MM.1S (cell line): ENCODE measurements around the gene ADAM11.

Source experiments
- DNase-seq: peaks from one replicate; pipeline ENCODE4 v3.0.0-alpha.2; 2015
- H2AFZ ChIP-seq: fragments of 300-600 bp; sonication (generic); 2 replicates; pipeline ENCODE4 v1.6.0; 2016; ENCODE audit warnings: antibody characterized with exemption, low read length
- H3F3A ChIP-seq: fragments of 300-600 bp; sonication (generic); 2 replicates; pipeline ENCODE4 v1.6.1; 2016; ENCODE audit warnings: mild to moderate bottlenecking, antibody characterized with exemption, low read length, moderate library complexity, mixed read lengths; ENCODE audit not compliant: insufficient read depth
- H3K27ac ChIP-seq: fragments of 300-600 bp; sonication (generic); 2 replicates; pipeline ENCODE4 v1.5.1; 2016; ENCODE audit warnings: mild to moderate bottlenecking, low read length
- H3K27me3 ChIP-seq: fragments of 300-600 bp; sonication (generic); replicated peaks from 2 replicates; pipeline ENCODE4 v1.6.0; 2016; ENCODE audit warnings: low read length; ENCODE audit not compliant: insufficient read depth
- H3K36me3 ChIP-seq: fragments of 300-600 bp; sonication (generic); replicated peaks from 2 replicates; pipeline ENCODE4 v1.6.1; 2016; ENCODE audit warnings: mild to moderate bottlenecking, low read length, mixed read lengths; ENCODE audit not compliant: insufficient read depth
- H3K4me1 ChIP-seq: fragments of 300-600 bp; sonication (generic); 2 replicates; pipeline ENCODE4 v1.6.1; 2016; ENCODE audit warnings: low read length, mixed read lengths
- H3K4me2 ChIP-seq: fragments of 300-600 bp; sonication (generic); 2 replicates; pipeline ENCODE4 v1.6.0; 2016; ENCODE audit warnings: low read depth, low read length
- H3K4me3 ChIP-seq: fragments of 300-600 bp; sonication (generic); 2 replicates; pipeline ENCODE4 v1.5.1; 2016; ENCODE audit warnings: low read length, mixed read lengths
- H3K79me2 ChIP-seq: fragments of 300-600 bp; sonication (generic); 2 replicates; pipeline ENCODE4 v1.6.1; 2016; ENCODE audit warnings: mixed run types, low read length, mixed read lengths
- H3K9ac ChIP-seq: fragments of 300-600 bp; sonication (generic); 2 replicates; pipeline ENCODE4 v1.6.1; 2016; ENCODE audit warnings: low read length, mixed read lengths
- H3K9me2 ChIP-seq: fragments of 300-600 bp; sonication (generic); replicated peaks from 2 replicates; pipeline ENCODE4 v1.6.1; 2016; ENCODE audit warnings: mild to moderate bottlenecking, low read length, mixed read lengths; ENCODE audit not compliant: insufficient read depth
- H3K9me3 ChIP-seq: fragments of 300-600 bp; sonication (generic); replicated peaks from 2 replicates; pipeline ENCODE4 v1.6.1; 2016; ENCODE audit warnings: mild to moderate bottlenecking, low read length, mixed read lengths; ENCODE audit not compliant: insufficient read depth
- H4K20me1 ChIP-seq: fragments of 300-600 bp; sonication (generic); 2 replicates; pipeline ENCODE4 v1.6.1; 2016; ENCODE audit warnings: mild to moderate bottlenecking, low read length, moderate library complexity, mixed read lengths; ENCODE audit not compliant: insufficient read depth
- EZH2 ChIP-seq: fragments of 300-600 bp; sonication (generic); optimal IDR thresholded peaks from 2 replicates; pipeline ENCODE3; 2017; ENCODE audit warnings: low read depth, mild to moderate bottlenecking, antibody characterized with exemption, low read length, mixed read lengths
- EZH2phosphoT487 ChIP-seq: fragments of 300-600 bp; sonication (generic); IDR thresholded peaks from 2 replicates; pipeline ENCODE4 v1.6.1; 2018; ENCODE audit warnings: antibody characterized with exemption, low read length
- TF ChIP-seq, protein P1 (sequence below): fragments of 300-600 bp; sonication (generic); IDR thresholded peaks from 2 replicates; pipeline ENCODE4 v1.5.1; 2016; ENCODE audit warnings: antibody characterized with exemption, low read length, mixed read lengths

ADAM11 gene

DNA sequence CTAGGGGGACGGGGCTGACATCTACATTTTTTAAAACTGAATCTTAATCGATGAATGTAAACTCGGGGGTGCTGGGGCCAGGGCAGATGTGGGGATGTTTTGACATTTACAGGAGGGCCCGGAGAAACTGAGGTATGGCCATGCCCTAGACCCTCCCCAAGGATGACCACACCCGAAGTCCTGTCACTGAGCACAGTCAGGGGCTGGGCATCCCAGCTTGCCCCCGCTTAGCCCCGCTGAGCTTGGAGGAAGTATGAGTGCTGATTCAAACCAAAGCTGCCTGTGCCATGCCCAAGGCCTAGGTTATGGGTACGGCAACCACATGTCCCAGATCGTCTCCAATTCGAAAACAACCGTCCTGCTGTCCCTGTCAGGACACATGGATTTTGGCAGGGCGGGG is 21.4 kb downstream of the ADAM11 start:
- Histone ChIP-seq H3K4me1 (peaks cover 6% of the 10 kb centered on the region; the same call in 1 of the 2 replicates), H3F3A (peaks cover 2% of the 10 kb centered on the region), H4K20me1 (no peaks in the 10 kb centered on the region), H3K9ac (no peak overlapping the region), H3K27ac (no peak overlapping the region), H3K9me2 (no peaks in the 10 kb centered on the region), H3K79me2 (no peaks in the 10 kb centered on the region), H3K4me3 (no peak overlapping the region), H3K36me3 (no peaks in the 10 kb centered on the region), H3K9me3 (no peaks in the 10 kb centered on the region), H2AFZ (peak overlapping the region; percentile 98; the same call in 1 of the 2 replicates), H3K27me3 (no peaks in the 10 kb centered on the region), H3K4me2 (no peak overlapping the region)
- no peak for DNase-seq
- no peak for TF ChIP-seq EZH2phosphoT487
- no peak for TF ChIP-seq EZH2
- TF ChIP-seq, protein P1, sequence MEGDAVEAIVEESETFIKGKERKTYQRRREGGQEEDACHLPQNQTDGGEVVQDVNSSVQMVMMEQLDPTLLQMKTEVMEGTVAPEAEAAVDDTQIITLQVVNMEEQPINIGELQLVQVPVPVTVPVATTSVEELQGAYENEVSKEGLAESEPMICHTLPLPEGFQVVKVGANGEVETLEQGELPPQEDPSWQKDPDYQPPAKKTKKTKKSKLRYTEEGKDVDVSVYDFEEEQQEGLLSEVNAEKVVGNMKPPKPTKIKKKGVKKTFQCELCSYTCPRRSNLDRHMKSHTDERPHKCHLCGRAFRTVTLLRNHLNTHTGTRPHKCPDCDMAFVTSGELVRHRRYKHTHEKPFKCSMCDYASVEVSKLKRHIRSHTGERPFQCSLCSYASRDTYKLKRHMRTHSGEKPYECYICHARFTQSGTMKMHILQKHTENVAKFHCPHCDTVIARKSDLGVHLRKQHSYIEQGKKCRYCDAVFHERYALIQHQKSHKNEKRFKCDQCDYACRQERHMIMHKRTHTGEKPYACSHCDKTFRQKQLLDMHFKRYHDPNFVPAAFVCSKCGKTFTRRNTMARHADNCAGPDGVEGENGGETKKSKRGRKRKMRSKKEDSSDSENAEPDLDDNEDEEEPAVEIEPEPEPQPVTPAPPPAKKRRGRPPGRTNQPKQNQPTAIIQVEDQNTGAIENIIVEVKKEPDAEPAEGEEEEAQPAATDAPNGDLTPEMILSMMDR, result no peak

GRCh38 chr17:44780845-44781480 is 22.2 kb downstream of the ADAM11 start:
- H3K4me2 ChIP-seq, result no peak overlapping the region
- no peaks in the 10 kb centered on the region; the same call in 1 of the 2 replicates for H3K27me3 ChIP-seq
- TF ChIP-seq EZH2phosphoT487, result no peak
- TF ChIP-seq, protein P1, result no peak
- no peak for TF ChIP-seq EZH2
- no peaks in the 10 kb centered on the region for H3K9me2 ChIP-seq
- H4K20me1 ChIP-seq, result no peaks in the 10 kb centered on the region
- H3K9ac ChIP-seq, result no peak overlapping the region
- peaks cover 6% of the 10 kb centered on the region; the same call in 1 of the 2 replicates for H3K4me1 ChIP-seq
- H3K9me3 ChIP-seq, result no peaks in the 10 kb centered on the region
- no peaks in the 10 kb centered on the region; the same call in 1 of the 2 replicates for H3F3A ChIP-seq
- no peak overlapping the region for H3K27ac ChIP-seq
- DNase-seq, result no peak
- H3K36me3 ChIP-seq, result no peaks in the 10 kb centered on the region
- no peak overlapping the region for H3K4me3 ChIP-seq
- H3K79me2 ChIP-seq, result no peaks in the 10 kb centered on the region
- H2AFZ ChIP-seq, result no peak overlapping the region

DNA sequence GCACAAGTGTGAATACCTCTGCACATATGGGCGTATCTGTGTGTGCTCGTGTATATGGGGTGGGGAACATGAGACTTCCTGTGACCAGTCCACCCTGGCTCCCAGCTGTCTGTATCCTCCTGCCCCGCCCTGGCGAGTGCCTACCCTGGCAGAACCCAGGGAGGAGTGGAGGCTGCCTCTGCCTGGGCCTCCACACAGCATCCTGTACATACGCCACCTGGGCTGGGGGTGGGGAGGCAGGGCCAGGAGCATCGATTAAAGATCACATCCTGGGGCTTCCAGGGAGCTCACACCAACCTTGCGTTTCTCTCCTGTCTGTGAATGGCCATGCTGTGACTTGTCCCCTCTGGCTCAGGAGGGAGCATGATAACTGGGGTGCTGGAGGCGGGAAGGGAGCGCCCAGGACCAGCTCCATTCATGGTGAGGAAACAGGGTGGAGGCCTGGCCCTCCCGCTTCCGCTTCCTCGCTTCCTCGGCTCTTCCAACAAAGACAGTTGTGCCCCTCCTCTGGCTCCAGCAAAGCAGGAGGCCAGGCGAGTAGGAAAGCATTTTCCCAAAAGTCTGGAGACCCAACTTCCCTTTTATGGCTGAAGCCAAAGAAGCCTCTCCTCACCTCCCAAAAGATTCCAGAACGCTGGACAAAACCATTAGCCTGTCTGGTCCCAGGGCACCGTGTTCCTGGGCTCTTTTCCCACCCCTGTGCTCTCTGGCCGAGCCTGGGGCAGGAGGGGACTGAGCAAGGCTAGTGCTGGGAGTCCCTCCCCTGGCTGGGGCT is 22.9 kb downstream of the ADAM11 start:
- no peak for TF ChIP-seq EZH2phosphoT487
- TF ChIP-seq, protein P1, result no peak
- no peak for TF ChIP-seq EZH2
- H3K4me3 ChIP-seq, result no peak overlapping the region
- no peaks in the 10 kb centered on the region for H3K9me2 ChIP-seq
- H4K20me1 ChIP-seq, result no peaks in the 10 kb centered on the region
- H3K36me3 ChIP-seq, result no peaks in the 10 kb centered on the region
- H3K9ac ChIP-seq, result no peak overlapping the region
- H3K27me3 ChIP-seq, result no peaks in the 10 kb centered on the region; the same call in 1 of the 2 replicates
- H3K9me3 ChIP-seq, result no peaks in the 10 kb centered on the region
- H3K4me2 ChIP-seq, result no peak overlapping the region
- no peaks in the 10 kb centered on the region for H3K4me1 ChIP-seq
- H3K27ac ChIP-seq, result no peak overlapping the region
- no peaks in the 10 kb centered on the region for H3F3A ChIP-seq
- DNase-seq, result no peak
- H3K79me2 ChIP-seq, result no peaks in the 10 kb centered on the region
- no peak overlapping the region for H2AFZ ChIP-seq
